GM19193 (cell line): ENCODE results near the gene ARPC1B.

ENCODE experiments used
- POLR2A ChIP-seq: IDR thresholded peaks from 4 replicates; pipeline ENCODE4 v1.6.1; 2011; ENCODE audit not compliant: insufficient read depth, insufficient read length; ENCODE audit errors: extremely low read depth

The ARPC1B gene

DNA sequence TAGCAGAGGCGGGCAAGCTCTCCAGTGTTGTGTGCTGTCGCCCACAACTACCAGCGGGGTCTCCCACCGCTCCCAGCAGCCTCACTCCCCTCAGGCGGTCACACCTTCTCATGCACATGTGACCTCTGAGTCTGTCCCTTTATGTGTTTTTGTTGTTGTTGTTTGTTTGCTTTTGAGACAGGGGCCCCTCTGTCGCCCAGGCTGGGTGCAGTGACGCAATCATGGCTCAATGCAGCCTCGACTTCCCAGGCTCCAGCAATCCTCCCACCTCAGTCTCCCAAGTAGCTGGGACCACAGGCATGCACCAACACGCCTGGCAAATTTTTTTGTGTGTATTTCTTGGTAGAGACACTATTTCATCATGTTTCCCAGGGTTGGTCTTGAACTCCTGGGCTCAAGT lies 65.7 kb downstream of the ARPC1B start:
- no peak for TF ChIP-seq POLR2A
